OCI-LY1 (cell line): ENCODE data around the gene CELF4.

Source experiments
- EZH2 ChIP-seq: fragments of 200-600 bp; sonication (generic), shearing (Covaris generic); IDR thresholded peaks from 2 replicates; pipeline ENCODE4 v1.8.0; 2017; ENCODE audit warnings: borderline replicate concordance, mixed run types, mild to moderate bottlenecking, antibody characterized with exemption, low read length, moderate library complexity, mixed read lengths
- TF ChIP-seq, protein P1 (sequence below): fragments of 200-600 bp; sonication (generic), shearing (Covaris generic); IDR thresholded peaks from 2 replicates; pipeline ENCODE4 v1.5.1; 2017; ENCODE audit warnings: mild to moderate bottlenecking, antibody characterized with exemption, low read length, moderate library complexity, mixed read lengths

DNA sequence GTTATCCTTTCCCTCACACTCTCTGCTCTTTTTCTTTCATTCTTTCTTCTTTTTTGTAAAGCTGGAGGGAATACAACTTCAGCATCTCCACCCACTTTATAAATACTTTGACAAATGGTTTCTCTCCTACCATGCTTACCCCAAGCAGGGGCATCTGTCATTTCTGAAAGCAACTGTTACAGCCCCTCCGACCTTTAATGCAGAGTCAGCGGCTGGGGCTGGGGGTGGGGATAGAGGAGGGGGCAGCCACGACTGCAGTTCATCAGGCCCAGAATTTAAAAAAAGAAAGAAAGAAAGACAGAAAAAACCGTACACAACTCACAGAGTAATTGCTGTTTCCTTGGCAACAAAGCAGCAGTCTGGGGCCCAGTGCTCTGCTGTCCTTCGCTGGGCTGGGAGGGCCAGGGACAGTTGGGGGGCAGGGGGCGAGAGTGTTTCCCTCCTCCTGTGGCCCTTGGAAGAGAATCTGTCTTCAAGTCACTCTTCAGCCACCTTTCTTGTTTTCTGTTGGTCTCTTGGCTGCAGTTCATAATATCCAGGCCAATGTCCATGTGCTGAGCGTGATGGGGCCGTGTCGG is 53.8 kb downstream of the CELF4 start:
- TF ChIP-seq, protein P1, sequence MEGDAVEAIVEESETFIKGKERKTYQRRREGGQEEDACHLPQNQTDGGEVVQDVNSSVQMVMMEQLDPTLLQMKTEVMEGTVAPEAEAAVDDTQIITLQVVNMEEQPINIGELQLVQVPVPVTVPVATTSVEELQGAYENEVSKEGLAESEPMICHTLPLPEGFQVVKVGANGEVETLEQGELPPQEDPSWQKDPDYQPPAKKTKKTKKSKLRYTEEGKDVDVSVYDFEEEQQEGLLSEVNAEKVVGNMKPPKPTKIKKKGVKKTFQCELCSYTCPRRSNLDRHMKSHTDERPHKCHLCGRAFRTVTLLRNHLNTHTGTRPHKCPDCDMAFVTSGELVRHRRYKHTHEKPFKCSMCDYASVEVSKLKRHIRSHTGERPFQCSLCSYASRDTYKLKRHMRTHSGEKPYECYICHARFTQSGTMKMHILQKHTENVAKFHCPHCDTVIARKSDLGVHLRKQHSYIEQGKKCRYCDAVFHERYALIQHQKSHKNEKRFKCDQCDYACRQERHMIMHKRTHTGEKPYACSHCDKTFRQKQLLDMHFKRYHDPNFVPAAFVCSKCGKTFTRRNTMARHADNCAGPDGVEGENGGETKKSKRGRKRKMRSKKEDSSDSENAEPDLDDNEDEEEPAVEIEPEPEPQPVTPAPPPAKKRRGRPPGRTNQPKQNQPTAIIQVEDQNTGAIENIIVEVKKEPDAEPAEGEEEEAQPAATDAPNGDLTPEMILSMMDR, result no peak
- TF ChIP-seq EZH2, result no peak
